Brain pericyte (primary cell): Measurements from ENCODE around the gene EHBP1L1.

Source experiments
- DNase-seq: peaks from one replicate; pipeline ENCODE4 v3.0.0-alpha.2; 2012; ENCODE audit warnings: low read depth, low spot score

EHBP1L1 gene

GRCh38 chr11:65595131-65595530 lies 19.3 kb downstream of the EHBP1L1 start:
- DNase-seq = no peak

- no peak for DNase-seq
These were observed 19.9 kb downstream of the EHBP1L1 start, which contains the start of gene KCNK7 for GRCh38 chr11:65595543-65596281. TSS of gene KCNK7 (minus strand) at chr11:65595800. CDS start at chr11:65595772, 28 bp downstream.

- DNase-seq = no peak
These were observed 20.7 kb downstream of the EHBP1L1 start for GRCh38 chr11:65596520-65596919.

GRCh38 chr11:65598258-65598699 lies 22.4 kb downstream of the EHBP1L1 start:
- no peak for DNase-seq

GRCh38 chr11:65599216-65599954 lies 23.5 kb downstream of the EHBP1L1 start:
- no peak for DNase-seq

GRCh38 chr11:65599955-65600246 lies 24.0 kb downstream of the EHBP1L1 start:
- no peak for DNase-seq

GRCh38 chr11:65604258-65604657 lies 28.4 kb downstream of the EHBP1L1 start:
- DNase-seq = no peak

- peak; percentile 74 for DNase-seq
These were observed 31.2 kb downstream of the EHBP1L1 start for GRCh38 chr11:65606876-65607613.

- no peak for DNase-seq
These were observed 32.0 kb downstream of the EHBP1L1 start for GRCh38 chr11:65607614-65608426.

- no peak for DNase-seq
These were observed 33.4 kb downstream of the EHBP1L1 start for GRCh38 chr11:65609229-65609628.

- no peak for DNase-seq
These were observed 33.8 kb downstream of the EHBP1L1 start for GRCh38 chr11:65609665-65610064.

GRCh38 chr11:65610404-65610803 lies 34.6 kb downstream of the EHBP1L1 start:
- no peak for DNase-seq

GRCh38 chr11:65611028-65611757 lies 35.3 kb downstream of the EHBP1L1 start:
- no peak for DNase-seq

GRCh38 chr11:65611758-65612603 lies 36.1 kb downstream of the EHBP1L1 start:
- no peak for DNase-seq

GRCh38 chr11:65612691-65613090 lies 36.8 kb downstream of the EHBP1L1 start:
- DNase-seq = no peak

GRCh38 chr11:65613091-65613928 lies 37.5 kb downstream of the EHBP1L1 start:
- no peak for DNase-seq

- DNase-seq = peak; percentile 100
These were observed 39.5 kb downstream of the EHBP1L1 start, which contains the start of gene PCNX3 for GRCh38 chr11:65615229-65615949. TSS of gene PCNX3 (plus strand) at chr11:65615776. CDS start at chr11:65616312, 536 bp downstream.

GRCh38 chr11:65615950-65616574 lies 40.2 kb downstream of the EHBP1L1 start:
- DNase-seq = no peak
